GM19035 (cell line): ENCODE data around the gene ALPG.
"Not testable (repeated sequence)": the region's sequence is repeated elsewhere in the genome, so short reads cannot be mapped to it uniquely, and the experiment has no call there.

Source experiments
- ATAC-seq: cut with Tn5 transposase; IDR thresholded peaks from one replicate; pipeline ENCODE4 v1.9.1; 2021; ENCODE audit not compliant: unreplicated experiment

ALPG gene

DNA sequence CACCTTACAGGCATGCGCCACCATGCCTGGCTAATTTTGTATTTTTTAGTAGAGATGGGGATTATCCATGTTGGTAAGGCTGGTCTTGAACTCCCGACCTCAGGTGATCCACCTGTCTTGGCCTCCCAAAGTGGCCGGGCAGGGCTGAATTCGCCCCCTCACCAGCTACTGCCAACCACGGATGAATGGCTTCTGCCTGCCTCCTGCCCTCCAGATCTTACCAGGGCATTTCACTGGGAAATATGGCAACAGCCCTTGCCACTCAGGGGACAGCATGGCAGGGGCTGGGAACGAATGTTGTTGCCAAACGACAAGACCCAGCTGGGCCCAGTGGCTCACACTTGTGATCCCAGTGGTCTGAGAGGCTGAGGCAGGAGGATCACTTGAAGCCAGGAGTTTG, 29.9 kb upstream of the ALPG start:
- no peak for ATAC-seq

DNA sequence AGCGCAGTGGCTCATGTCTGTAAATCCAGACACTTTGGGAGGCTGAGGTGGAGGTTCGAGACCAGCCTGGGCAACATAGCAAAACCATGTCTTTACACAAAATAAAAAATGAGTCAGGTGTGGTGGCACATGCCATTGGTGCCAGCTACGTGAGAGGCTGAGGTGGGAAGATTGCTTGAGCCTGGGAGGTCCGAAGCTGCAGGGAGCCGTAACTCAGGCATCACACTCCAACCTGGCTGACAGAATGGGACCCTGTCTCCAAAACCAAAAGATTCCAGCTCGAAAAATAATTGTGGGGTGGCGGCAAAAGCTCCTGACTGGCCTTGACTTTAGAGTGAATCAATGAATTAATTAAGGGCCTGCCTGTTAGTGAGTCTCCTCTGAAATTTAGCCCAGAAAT, 29.3 kb upstream of the ALPG start:
- ATAC-seq, result no peak

DNA sequence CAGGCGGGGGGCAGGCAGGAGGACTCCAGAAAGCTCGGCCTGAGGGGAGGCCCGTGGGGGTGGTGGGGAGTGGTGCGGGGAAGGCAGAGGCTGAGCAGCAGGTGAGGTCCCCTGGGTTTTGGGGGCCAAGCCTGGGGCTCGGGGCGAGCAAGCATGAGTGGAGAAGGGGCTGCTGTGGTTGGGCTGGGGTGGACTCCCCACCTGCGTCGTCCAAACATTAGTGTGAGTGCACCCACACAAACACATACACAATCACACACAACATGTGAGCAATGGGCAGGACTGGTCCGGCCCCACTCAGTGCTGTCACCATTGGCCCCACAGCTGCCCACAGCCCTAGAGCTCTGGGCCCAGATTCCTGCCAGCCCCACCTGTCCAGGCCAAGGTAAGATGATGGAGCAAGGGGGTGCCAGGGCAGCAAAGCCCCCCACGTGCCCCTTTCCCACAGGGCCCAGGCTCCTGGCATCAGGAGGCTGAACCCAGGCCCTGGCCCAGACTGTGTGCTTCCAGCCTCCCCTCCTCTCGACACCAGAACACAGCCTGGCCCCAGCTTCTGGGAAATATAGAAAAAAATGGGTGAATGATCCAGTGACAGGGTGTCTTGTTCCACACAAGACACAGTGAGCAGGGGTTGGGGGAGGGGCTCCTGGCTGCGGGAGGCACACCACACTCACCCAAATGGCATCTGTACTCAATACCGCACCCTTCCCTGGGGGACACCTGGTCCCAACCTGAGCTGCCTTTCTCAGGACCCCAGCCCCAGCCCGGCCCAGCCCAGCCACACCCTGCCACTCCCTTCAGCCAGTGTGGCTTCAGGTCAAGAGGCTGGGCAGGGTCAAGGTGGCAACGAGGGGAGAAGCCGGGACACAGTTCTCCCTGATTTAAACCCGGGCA, 28.6 kb upstream of the ALPG start:
- ATAC-seq, result no peak

GRCh38 chr2:232378735-232379151, 27.9 kb upstream of the ALPG start, which contains the start of gene ALPP:
TSS of gene ALPP (plus strand) at chr2:232378751. CDS start at chr2:232378803, 52 bp downstream.
- not testable (repeated sequence) for ATAC-seq

DNA sequence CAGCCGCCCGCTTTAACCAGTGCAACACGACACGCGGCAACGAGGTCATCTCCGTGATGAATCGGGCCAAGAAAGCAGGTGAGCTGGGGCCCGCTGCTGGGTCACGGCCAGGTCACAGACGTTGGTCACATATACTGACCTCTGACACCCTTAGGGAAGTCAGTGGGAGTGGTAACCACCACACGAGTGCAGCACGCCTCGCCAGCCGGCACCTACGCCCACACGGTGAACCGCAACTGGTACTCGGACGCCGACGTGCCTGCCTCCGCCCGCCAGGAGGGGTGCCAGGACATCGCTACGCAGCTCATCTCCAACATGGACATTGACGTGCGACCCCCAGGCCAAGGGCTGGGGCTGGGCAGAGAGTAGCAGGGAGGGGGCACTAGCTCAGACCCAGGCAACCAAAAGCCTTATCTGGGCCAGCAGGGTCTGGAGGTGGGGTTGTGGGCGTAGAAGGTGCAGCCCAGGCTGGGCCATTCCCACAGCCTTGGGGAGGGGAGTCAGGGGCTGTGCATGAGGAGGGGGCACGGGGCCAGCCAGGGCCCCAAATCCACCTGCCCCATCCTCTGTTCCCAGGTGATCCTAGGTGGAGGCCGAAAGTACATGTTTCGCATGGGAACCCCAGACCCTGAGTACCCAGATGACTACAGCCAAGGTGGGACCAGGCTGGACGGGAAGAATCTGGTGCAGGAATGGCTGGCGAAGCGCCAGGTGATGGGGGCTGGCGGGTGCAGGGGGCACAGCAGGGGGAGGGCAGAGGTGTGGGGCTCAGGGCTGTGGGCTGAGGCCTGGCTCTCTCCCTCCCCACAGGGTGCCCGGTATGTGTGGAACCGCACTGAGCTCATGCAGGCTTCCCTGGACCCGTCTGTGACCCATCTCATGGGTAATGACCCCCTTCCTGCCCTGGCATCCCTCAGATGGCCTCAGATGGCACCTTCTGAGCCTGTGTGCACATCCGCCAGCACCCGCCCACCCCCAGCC, 26.7 kb upstream of the ALPG start:
- not testable (repeated sequence) for ATAC-seq

GRCh38 chr2:232381204-232382031, 25.2 kb upstream of the ALPG start:
- not testable (repeated sequence) for ATAC-seq

DNA sequence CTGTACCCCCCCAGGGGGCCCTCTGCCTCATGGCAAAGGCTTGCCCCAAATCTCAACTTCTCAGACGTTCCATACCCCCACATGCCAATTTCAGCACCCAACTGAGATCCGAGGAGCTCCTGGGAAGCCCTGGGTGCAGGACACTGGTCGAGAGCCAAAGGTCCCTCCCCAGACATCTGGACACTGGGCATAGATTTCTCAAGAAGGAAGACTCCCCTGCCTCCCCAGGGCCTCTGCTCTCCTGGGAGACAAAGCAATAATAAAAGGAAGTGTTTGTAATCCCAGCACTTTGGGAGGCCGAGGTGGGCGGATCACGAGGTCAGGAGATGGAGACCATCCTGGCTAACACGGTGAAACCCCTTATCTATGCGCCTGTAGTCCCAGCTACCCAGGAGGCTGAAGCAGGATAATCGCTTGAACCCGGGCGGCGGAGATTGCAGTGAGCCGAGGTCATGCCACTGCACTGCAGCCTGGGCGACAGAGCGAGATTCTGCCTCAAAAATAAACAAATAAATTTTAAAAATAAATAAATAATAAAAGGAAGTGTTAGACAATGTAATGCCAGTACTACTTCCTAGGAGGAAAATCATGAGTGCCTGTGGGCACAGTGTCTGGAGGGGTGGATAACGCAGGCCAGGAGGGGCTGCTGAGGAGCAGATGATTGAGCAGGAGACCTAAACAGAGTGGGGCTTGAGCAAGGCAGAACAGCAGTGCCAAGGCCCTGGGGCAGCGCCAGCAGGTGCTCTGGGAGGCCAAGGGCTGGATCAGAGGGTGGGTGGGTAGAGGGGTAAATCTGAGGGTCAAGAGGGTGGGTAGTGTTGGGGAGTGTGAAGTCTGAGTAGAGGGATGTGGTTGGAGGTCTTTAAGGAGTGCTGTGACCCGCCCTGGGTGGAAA, 24.1 kb upstream of the ALPG start:
- ATAC-seq, result no peak

DNA sequence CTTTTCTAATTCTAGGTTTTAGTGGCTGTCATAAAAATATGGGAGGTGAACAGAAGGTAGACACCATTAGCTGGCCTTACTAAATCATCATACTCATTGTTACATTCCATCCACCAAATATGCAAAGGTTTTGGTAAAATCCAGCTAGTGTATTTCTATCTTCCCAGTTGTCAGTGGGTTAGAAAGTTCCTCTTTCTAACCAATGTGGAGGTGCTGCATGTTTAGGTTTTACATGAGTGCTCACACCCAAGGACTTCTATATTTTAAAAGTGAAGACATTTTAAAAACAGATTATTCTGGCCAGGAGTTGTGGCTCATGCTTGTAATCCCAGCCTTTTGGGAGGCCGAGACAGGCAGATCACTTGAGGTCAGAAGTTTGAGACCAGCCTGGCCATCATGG, 22.2 kb upstream of the ALPG start:
- ATAC-seq, result no peak

- not testable (repeated sequence) for ATAC-seq
Measured at GRCh38 chr2:232385058-232385457, 21.6 kb upstream of the ALPG start.

GRCh38 chr2:232385660-232386489, 20.8 kb upstream of the ALPG start:
- no peak for ATAC-seq

DNA sequence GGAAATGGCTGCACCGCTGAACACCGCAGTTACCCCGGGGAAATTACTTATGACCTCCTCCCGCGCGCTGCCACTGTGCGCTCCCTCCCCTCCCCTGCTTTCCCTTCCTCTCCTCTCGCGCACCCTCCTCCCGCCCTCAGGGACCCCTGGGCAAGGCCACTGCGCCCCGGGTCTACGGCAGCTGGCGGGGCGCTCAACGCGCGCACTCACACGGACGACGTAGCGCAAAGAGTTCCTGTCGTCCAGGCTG, 20.2 kb upstream of the ALPG start:
- ATAC-seq, result no peak

DNA sequence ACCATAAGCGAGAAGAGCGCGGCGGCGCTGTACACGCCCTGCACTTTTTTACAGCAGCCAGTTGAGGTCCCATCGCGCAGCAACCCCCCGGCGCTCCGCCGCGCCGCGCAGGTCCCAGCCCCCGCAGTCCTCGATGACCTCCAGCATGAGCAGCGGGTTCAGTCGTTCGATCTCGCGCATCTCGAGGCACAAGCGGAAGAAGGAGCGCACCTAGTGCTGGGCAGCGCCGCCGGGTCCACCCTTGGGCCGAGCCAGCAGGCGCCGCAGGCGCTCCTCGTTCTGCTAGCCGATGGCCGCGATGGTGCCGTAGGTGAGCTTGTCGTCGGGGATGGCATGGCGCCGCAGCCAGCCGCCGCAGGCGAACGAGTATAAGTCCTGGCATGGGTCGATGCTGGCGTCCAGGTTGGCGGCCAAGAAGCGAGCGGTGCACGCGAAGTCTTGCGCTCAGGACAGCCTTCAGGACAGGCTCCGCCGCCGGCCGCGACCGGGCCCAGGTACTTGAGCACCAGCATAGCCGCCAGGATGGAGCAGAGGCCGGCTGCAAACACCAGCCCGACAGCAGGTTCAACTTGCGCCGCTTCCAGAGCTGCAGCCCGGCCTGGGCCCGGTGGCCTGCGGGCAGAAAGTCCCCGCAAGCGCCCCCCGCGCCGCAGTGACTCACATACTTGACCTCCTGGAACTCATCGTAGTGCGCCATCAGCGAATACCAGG, 19.7 kb upstream of the ALPG start:
- ATAC-seq, result no peak

DNA sequence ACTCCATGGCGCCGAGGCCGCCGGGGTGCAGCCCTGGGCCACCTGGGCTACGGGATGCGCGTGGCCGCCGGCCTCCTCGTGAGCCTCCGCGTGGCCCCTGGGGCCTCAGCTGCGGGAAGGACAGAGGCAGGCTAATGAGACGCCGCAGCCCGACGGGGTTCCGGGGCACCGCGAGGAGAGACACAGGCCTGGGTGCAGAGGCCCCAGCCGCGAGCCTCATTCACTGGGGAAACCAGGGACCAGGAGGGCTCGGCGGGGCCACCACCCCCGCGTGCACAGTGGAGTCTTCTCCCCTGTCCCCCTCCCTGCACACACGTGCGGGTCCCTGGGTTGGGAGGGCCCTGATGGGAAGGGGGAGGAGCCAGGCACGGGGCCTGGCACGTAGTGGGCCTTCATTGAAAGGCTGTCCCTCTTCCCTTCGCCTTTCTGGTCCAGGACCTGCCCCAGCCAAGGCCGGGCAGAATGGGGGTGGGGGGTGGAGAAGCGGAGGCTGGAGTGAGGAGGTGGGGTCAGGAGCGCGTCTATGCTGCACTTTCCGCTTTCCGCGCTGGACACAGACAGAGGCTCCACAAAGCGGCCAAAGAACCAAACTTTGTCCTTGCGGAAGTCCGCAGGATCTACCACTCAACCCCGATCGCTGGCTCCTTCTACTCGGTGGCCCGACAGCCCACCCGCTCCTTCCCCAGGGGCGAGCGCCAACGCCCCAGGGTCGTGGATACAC, 19.0 kb upstream of the ALPG start:
- no peak for ATAC-seq

DNA sequence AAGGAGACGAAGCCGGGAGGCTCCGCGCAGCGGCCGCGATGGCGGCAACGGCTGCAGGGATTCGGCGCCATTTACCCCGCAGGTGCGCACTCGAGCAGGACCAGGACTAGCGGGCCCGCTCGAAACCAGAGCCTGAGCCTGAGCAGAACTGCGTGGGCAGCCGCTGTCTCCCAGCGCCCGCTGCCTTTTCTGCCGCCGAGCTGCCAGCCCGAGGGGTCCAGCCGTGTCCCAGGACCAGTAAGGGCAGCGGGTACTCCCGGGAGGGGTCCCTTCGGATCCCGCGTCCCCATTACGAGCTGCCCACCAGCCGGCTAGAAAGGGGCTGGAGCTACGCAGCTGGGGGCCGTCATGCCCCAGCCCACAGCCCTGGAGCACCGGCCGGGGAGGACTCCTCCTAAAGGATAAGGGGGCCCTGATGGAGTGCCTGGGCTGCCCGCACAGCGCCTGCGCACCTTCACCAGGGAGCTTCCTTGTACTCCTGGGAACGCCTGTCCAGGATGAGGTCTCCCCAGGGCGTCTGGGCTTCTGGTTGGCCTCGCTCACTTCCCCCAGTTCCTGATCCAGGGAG, 18.2 kb upstream of the ALPG start:
- no peak for ATAC-seq

GRCh38 chr2:232389327-232389726, 17.3 kb upstream of the ALPG start:
- ATAC-seq, result no peak

DNA sequence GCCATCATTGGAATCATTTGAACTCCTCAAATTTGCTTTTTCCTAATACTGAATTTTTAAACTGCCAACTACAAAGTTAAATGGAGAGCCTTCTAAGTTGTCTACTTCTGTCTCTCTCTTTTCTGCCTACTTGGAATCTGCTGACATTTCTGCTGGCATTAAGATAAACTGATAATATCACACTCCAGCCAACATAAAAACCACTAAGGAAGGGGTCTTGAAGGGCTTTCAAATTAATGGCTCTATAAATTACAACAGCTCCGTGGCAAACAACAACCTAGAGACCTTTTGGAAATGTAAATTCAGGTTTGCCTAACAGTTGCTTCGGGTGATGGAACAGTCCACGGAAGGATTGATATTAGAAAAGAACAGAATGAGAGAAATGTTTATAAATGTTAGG, 16.0 kb upstream of the ALPG start:
- ATAC-seq, result no peak

DNA sequence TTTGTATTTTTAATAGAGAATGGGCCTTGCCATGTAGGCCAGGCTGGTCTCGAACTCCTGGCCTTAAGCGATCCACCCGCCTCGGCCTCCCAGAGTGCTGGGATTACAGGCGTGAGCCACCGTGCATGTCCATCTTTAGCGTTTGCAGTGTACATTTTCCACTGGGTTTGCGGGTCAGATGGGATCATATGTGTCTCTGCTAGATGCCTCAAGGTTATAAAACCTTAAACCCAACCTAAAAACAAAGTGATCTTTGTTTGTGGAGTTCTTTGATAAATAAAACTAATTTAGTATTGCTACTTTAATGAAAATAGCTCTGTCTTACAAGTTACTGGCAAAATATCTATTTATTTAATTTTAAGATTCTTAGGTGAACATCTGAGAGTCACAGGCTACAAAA, 13.1 kb upstream of the ALPG start:
- ATAC-seq, result no peak

DNA sequence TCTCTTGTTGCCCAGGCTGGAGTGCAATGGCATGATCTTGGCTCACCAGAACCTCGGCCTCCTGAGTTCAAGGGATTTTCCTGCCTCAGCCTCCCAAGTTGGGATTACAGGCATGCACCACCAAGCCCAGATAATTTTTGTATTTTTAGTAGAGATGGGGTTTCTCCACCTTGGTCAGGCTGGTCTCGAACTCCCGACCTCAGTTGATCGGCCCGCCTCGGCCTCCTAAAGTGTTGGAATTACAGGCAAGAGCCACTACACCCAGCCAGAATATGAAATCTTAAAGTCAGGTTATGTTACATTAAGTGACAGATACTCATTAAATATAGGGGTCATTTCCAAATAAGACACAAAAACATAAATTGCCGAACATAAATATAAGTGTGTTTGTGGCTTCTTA, 12.2 kb upstream of the ALPG start:
- ATAC-seq, result not testable (repeated sequence)
